Measurements from ENCODE around the gene PSME1. TPM values are rescaled to one million over a fixed set of nuclear protein-coding genes. Genes with fewer than 3 reads are reported as not detected.
A peak's percentile ranks its signal among the peaks of the same experiment; 100 is the strongest.

The PSME1 gene
- total RNA-seq, 2 donors from 2014 or later = 61.2 to 84.5 TPM

DNA sequence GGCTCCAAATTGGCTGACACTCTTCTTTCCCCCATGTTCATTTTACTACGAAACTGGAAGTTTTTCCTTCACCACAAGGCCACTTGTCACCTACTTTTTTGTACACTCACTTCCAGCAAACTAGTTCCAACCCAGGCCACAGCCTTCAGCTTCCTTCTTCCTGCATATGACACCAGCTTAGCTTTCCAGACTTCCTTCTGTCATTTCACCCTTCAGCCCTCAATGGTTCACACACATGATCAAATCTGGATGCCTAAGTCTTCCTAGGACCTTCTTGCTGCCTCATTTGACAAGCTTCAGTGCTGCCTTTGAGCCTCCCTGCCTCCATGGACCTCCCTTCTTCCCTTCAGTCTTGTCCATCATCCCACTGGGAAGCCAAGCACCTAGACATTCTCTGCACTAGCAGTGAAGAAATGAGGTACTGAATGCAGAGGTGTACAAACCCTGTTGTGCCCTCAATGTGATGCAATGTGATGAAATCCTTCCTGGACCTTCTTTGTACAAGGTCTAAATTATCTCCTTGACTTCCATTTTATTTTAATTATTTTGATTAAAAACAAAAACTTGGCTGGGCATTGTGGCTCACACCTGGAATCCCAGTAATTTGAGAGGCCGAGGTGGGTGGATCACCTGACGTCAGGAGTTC is 31.6 kb downstream of the PSME1 start:
- H3K27ac ChIP-seq = no peak overlapping the region
- DNase-seq (ENCODE audit: low spot score) (no peak), ATAC-seq (ENCODE audit: insufficient number of reproducible peaks, low FRiP score, low read depth) (no peak)
- H3K9me3 ChIP-seq = no peaks in the 10 kb centered on the region
- H3K4me3 ChIP-seq = no peak overlapping the region
- no peaks in the 10 kb centered on the region for H3K27me3 ChIP-seq (replicated peaks; ENCODE audit: insufficient read depth)
- peaks cover 43% of the 10 kb centered on the region for H3K36me3 ChIP-seq
- H3K4me1 ChIP-seq (ENCODE audit: control insufficient read depth in 1 of 2, low read depth in 2 of 2) = peaks cover 8 to 33% of the 10 kb centered on the region in 2 donors
- TF ChIP-seq, protein P1, sequence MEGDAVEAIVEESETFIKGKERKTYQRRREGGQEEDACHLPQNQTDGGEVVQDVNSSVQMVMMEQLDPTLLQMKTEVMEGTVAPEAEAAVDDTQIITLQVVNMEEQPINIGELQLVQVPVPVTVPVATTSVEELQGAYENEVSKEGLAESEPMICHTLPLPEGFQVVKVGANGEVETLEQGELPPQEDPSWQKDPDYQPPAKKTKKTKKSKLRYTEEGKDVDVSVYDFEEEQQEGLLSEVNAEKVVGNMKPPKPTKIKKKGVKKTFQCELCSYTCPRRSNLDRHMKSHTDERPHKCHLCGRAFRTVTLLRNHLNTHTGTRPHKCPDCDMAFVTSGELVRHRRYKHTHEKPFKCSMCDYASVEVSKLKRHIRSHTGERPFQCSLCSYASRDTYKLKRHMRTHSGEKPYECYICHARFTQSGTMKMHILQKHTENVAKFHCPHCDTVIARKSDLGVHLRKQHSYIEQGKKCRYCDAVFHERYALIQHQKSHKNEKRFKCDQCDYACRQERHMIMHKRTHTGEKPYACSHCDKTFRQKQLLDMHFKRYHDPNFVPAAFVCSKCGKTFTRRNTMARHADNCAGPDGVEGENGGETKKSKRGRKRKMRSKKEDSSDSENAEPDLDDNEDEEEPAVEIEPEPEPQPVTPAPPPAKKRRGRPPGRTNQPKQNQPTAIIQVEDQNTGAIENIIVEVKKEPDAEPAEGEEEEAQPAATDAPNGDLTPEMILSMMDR (IDR thresholded peaks at IDR 0.05) = no peak

- no peak within 1 kb of the TSS for H3K27ac ChIP-seq
- TF ChIP-seq, protein P1 (IDR thresholded peaks at IDR 0.05) = no peak
- H3K27me3 ChIP-seq (replicated peaks; ENCODE audit: insufficient read depth) = no peaks in the 10 kb centered on the region
- peaks cover 0 to 13% of the 10 kb centered on the region in 2 donors for H3K4me1 ChIP-seq (ENCODE audit: control insufficient read depth in 1 of 2, low read depth in 2 of 2)
- H3K36me3 ChIP-seq = peaks cover 3% of the 10 kb centered on the region
- ATAC-seq (ENCODE audit: insufficient number of reproducible peaks, low FRiP score, low read depth) (no peak), DNase-seq (ENCODE audit: low spot score) (peak; percentile 38)
- H3K9me3 ChIP-seq = no peaks in the 10 kb centered on the region
- peak within 1 kb of the TSS; percentile 69 for H3K4me3 ChIP-seq
Measured at GRCh38 chr14:24171422-24172260, 35.6 kb downstream of the PSME1 start, which contains the start of gene REC8. Gene REC8 (plus strand): TSS chr14:24172080. CDS start chr14:24172553, 473 bp downstream.

GRCh38 chr14:24172261-24172860 is 36.4 kb downstream of the PSME1 start:
- DNase-seq (ENCODE audit: low spot score) = no peak
- Histone ChIP-seq H3K27ac (no peak overlapping the region), H3K4me3 (peak overlapping the region; percentile 69), H3K27me3 (replicated peaks; ENCODE audit: insufficient read depth) (no peaks in the 10 kb centered on the region), H3K4me1 (ENCODE audit: control insufficient read depth in 1 of 2, low read depth in 2 of 2) (peaks cover 0 to 13% of the 10 kb centered on the region in 2 donors), H3K36me3 (no peaks in the 10 kb centered on the region), H3K9me3 (no peaks in the 10 kb centered on the region)
- TF ChIP-seq, protein P1 (IDR thresholded peaks at IDR 0.05) = no peak
- no peak for ATAC-seq (ENCODE audit: insufficient number of reproducible peaks, low FRiP score, low read depth)

DNA sequence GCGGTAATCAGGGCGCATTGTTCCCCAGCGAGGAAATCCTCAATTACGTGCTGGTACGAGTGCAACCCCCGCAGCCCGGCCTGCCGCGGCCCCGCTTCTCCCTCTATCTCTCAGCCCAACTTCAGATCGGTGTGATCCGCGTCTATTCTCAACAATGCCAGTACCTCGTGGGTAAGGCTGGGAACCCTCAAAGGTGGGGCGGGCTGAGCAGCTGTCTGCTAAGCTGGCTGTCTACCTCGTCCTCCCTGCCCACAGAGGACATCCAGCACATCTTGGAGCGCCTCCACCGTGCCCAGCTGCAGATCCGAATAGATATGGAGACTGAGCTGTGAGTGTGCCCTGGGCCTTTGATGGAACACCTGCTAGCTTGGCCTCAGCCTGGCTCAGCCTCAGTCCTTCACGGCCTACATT is 36.9 kb downstream of the PSME1 start:
- TF ChIP-seq, protein P1 (IDR thresholded peaks at IDR 0.05) = no peak
- peaks cover 0 to 13% of the 10 kb centered on the region in 2 donors for H3K4me1 ChIP-seq (ENCODE audit: control insufficient read depth in 1 of 2, low read depth in 2 of 2)
- no peaks in the 10 kb centered on the region for H3K27me3 ChIP-seq (replicated peaks; ENCODE audit: insufficient read depth)
- H3K4me3 ChIP-seq = no peak overlapping the region
- H3K36me3 ChIP-seq = peaks cover 3% of the 10 kb centered on the region
- H3K27ac ChIP-seq = no peak overlapping the region
- no peak for ATAC-seq (ENCODE audit: insufficient number of reproducible peaks, low FRiP score, low read depth)
- H3K9me3 ChIP-seq = no peaks in the 10 kb centered on the region
- DNase-seq (ENCODE audit: low spot score) = no peak

- H3K36me3 ChIP-seq = peaks cover 13% of the 10 kb centered on the region
- no peaks in the 10 kb centered on the region for H3K9me3 ChIP-seq
- no peak overlapping the region for H3K4me3 ChIP-seq
- ATAC-seq (ENCODE audit: insufficient number of reproducible peaks, low FRiP score, low read depth) = no peak
- no peak overlapping the region for H3K27ac ChIP-seq
- no peaks in the 10 kb centered on the region for H3K27me3 ChIP-seq (replicated peaks; ENCODE audit: insufficient read depth)
- no peak for DNase-seq (ENCODE audit: low spot score)
- H3K4me1 ChIP-seq (ENCODE audit: control insufficient read depth in 1 of 2, low read depth in 2 of 2) = peaks cover 0 to 11% of the 10 kb centered on the region in 2 donors
- TF ChIP-seq, protein P1 (IDR thresholded peaks at IDR 0.05) = no peak
Measured at GRCh38 chr14:24176599-24176998, 40.6 kb downstream of the PSME1 start.
